IPS-18c (cell line): ENCODE results near the gene TBC1D4.

Source experiments
- H3K4me3 ChIP-seq: 2 replicates; pipeline ENCODE4 v1.7.0; 2013; ENCODE audit warnings: low read depth, mild to moderate bottlenecking, low read length, moderate library complexity; ENCODE audit not compliant: insufficient read depth
- H3K9me3 ChIP-seq: one replicate; pipeline ENCODE4 v1.6.1; 2013; ENCODE audit warnings: mild to moderate bottlenecking, low read length, moderate library complexity; ENCODE audit not compliant: control insufficient read depth, insufficient read depth

The TBC1D4 gene

GRCh38 chr13:75333103-75333502, 148.9 kb downstream of the TBC1D4 start:
- Histone ChIP-seq H3K9me3 (no peaks in the 10 kb centered on the region), H3K4me3 (no peak overlapping the region)

GRCh38 chr13:75331792-75332349, 150.1 kb downstream of the TBC1D4 start:
- Histone ChIP-seq H3K9me3 (no peaks in the 10 kb centered on the region), H3K4me3 (no peak overlapping the region)

- no peaks in the 10 kb centered on the region for H3K9me3 ChIP-seq
- H3K4me3 ChIP-seq, result no peak overlapping the region
Observed at GRCh38 chr13:75330770-75331169, 151.2 kb downstream of the TBC1D4 start.

GRCh38 chr13:75329723-75330122, 152.2 kb downstream of the TBC1D4 start:
- Histone ChIP-seq H3K4me3 (no peak overlapping the region), H3K9me3 (no peaks in the 10 kb centered on the region)

DNA sequence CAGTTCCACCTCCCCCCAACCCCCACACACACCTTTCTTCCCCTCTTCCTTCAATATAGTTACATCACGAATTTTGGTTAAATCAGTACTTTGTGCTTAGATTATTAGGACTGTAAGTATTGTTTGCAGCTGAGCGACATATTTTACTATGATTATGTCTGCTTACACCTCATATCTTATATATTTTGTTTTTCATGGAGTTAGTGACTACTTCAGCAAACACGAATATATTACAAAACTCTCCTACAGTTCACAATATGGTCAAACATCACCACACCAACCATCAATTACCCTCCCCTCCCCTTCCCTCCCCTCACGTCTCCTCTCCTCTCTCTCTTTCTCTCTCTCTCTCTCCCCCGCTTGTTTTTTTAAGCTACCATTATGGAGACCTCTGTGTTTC, 152.9 kb downstream of the TBC1D4 start:
- Histone ChIP-seq H3K4me3 (no peak overlapping the region), H3K9me3 (no peaks in the 10 kb centered on the region)

DNA sequence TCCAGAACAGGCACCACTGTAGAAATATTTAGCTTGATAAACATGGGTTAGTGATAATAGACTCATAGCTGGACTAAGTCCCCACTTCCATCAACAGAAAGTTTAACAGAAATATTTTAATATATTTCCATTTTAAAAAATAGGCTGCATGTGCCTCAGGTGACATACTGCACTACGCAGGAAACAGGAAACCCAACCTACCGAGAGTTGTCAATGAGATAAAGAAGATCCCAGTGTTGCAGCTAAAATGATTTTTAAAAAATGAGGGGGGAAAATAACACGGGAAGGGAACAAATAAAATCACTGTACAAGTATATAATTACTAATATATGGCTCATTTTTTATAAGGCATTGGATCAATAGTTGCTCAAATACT, 154.8 kb downstream of the TBC1D4 start:
- no peak overlapping the region for H3K4me3 ChIP-seq
- H3K9me3 ChIP-seq, result no peaks in the 10 kb centered on the region

DNA sequence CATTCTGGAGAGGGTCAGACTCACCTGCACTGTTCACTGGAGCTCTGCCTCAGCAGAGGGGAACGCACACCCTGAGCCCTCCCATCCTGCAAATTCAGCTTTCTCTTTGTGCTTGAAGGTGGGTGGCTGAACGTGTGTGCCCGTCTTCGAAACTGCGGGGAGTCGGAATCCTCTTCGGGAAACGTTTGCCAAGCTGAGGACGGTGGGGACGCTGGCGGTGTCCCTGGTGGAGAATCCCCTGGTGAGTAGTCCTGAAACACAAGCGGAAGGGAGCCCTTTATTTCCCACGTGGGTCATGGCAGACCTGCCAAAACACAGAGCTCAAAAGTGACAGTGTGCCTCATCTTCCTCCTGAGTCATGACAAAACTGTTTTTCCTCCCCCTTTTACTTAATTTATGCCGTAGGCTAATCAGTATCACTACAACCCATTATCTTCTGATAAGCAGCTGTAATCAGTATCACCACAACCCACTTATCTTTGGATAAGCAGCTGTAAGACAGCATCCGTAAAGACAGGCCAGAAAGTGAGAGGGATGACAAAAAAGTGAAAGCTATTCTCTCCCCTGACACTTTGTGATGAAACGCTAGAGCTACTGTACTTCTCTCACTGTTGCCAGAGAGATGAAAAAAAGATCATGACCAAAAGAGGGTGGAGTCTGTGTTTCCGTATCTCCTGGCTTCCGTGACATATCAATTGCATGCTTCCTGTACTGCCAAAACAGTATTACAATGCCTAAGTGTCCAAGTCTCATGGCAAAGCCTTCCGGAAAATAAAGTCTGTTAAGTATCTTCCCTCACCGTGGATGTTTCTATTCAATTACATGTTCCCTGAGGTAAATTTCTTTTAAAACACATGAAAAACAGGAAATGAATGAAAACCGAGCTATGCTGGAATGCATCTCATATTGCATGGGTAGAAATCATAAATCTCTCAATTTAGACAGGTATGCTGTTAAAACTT, 155.5 kb downstream of the TBC1D4 start:
- Histone ChIP-seq H3K4me3 (no peak overlapping the region), H3K9me3 (no peaks in the 10 kb centered on the region)

- Histone ChIP-seq H3K9me3 (no peaks in the 10 kb centered on the region), H3K4me3 (no peak overlapping the region)
Observed at GRCh38 chr13:75325711-75326110, 156.3 kb downstream of the TBC1D4 start.

DNA sequence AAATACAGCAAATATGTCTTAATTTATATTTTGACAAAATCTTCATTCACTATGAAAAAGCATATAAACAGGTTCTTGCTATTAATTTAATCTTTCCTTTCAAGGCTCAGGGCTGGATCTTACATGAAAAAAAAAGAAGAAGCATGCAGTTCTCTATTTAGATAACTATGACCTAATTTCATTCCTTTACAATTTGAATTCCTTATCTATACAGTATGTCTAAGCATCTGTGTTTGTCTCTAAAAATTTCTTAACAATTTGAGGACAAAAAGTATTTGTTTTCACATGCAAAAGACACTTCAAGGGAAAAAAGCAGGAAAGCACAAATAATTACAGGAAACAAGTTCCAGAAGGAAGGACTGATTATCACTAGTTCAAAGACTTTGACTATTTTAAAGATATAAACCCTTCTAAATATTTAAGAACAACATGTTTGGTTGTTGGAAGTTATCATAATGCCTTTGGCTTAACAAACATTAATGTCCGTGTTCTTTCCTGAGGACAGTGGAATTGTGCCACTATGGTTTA, 157.5 kb downstream of the TBC1D4 start:
- H3K4me3 ChIP-seq, result no peak overlapping the region

DNA sequence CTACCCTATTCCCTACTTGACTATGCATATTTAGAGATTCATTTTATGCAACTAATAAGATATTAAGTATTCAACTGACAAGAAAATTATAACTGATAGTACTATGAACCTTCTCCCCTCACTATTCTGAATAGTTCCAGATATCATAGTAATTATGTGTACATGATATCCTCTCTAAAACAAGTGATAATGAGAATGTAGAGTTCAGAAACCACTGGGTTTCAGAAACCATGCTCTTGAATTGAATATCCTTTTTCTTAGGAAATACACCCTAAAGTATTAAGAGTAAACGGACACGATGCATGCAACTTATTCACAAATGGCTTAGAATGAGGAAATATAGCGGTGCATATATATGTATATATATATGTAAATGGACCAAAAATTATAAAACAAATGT, 160.9 kb downstream of the TBC1D4 start:
- H3K9me3 ChIP-seq, result no peaks in the 10 kb centered on the region

More for the DNA sequence above, 157.5 kb downstream of the TBC1D4 start:
- no peaks in the 10 kb centered on the region for H3K9me3 ChIP-seq

DNA sequence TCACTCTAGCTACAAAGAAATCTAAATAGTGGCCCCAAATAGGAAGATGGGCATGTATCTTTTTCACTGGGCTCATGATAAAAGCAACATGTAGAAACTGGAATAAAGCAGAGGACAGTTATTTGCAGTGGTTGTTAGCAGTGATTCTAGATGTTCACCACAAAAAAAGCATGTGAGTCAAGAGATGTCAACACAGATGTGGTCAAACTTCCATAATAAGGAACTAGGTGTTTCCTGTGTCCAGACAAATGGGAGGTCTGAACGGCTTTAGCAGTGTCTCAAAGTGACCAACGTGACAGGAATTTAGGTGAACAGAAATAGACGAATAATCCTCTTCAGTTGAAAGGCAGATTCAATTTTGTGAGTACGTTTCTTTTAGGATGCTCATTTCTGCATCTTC, 162.7 kb downstream of the TBC1D4 start:
- Histone ChIP-seq H3K4me3 (no peak overlapping the region), H3K9me3 (no peaks in the 10 kb centered on the region)

More for the DNA sequence above, 160.9 kb downstream of the TBC1D4 start:
- no peak overlapping the region for H3K4me3 ChIP-seq

GRCh38 chr13:75318138-75318833, 163.7 kb downstream of the TBC1D4 start:
- no peaks in the 10 kb centered on the region for H3K9me3 ChIP-seq
- H3K4me3 ChIP-seq, result no peak overlapping the region

- H3K9me3 ChIP-seq, result no peaks in the 10 kb centered on the region
- H3K4me3 ChIP-seq, result no peak overlapping the region
Observed at GRCh38 chr13:75316427-75316826, 165.5 kb downstream of the TBC1D4 start.

DNA sequence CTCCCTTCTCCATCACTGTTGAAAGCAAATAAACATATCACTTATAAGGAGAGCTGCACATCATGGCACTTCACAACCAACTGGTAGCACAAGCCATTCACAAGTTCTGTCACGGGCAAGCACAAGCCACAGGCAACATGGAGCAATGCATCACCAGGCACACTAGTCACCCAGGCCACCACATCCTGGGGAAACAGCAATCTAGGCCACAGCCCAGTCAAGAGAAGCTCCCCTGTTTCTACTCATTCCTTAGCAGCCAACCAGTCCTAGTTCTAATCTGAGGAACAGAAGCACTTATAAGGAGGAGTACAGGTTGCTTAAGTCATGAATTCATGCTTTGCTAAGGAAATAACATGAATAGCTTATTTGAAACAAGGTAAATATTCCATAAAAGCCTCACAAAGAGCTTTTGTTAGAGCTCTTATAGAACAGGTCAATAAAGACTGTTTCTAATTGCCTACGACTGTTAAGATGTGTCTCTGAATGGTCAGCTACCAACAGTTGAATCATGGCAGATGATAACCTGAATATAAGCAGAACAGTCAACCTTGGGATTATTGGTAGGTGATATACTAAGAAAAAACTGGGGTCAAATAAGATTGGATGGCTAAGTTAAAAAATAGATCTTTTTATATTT, 169.0 kb downstream of the TBC1D4 start:
- H3K9me3 ChIP-seq, result no peaks in the 10 kb centered on the region
- no peak overlapping the region for H3K4me3 ChIP-seq

GRCh38 chr13:75309981-75310580, 171.9 kb downstream of the TBC1D4 start:
- H3K9me3 ChIP-seq, result no peaks in the 10 kb centered on the region
- H3K4me3 ChIP-seq, result no peak overlapping the region

- no peak overlapping the region for H3K4me3 ChIP-seq
- H3K9me3 ChIP-seq, result no peaks in the 10 kb centered on the region
Observed at GRCh38 chr13:75308222-75308621, 173.7 kb downstream of the TBC1D4 start.

GRCh38 chr13:75307370-75307949, 174.5 kb downstream of the TBC1D4 start:
- Histone ChIP-seq H3K4me3 (no peak overlapping the region), H3K9me3 (no peaks in the 10 kb centered on the region)
